NCI-H1930 (cell line): ENCODE results near the gene TMEFF1.
"Not testable (repeated sequence)": the region's sequence is repeated elsewhere in the genome, so short reads cannot be mapped to it uniquely, and the experiment has no call there.

Source experiments
- DNase-seq, 2 experiments: peaks; one replicate each; lab custom pipeline; 2025; lab: John Stamatoyannopoulos, UW

The TMEFF1 gene

DNA sequence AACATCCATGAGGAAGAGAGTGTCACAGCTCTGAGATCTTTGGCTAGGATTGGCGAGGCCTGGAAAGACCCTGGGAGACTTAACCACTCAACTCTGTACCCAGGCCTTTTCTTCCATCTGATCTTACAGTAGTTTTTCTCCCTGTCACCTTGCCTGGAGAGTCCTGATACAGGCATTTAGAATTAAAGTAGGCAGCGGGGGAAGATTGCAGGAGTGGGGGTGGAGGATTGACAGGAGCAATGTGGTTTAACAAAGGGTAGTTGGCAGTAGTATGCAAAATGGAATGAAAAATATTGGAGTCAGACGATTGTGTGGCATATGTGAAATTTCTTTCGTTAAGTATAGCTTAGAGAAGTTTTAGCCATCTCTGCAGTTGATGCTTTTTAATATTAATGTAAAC lies 16.9 kb downstream of the TMEFF1 start:
- DNase-seq, result no peak

DNA sequence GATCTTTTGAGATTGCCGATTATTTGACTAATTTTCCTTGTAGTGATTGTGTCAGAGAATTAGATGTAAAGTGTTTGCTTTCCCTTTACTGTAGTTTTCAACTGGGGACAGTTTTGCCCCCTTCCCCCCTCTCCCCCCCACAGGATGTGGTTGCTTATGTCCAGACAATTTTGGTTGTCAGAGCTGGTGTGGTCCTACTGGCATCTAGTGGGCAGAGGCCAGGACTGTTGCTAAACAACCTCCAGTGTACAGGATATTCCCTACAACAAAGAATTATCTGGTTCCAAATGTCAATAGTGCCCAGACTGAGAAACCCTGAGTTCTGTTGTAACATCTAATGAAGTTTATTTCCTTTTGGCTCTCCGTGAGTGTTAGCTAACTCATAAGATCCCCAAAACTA lies 20.0 kb downstream of the TMEFF1 start:
- no peak for DNase-seq

DNA sequence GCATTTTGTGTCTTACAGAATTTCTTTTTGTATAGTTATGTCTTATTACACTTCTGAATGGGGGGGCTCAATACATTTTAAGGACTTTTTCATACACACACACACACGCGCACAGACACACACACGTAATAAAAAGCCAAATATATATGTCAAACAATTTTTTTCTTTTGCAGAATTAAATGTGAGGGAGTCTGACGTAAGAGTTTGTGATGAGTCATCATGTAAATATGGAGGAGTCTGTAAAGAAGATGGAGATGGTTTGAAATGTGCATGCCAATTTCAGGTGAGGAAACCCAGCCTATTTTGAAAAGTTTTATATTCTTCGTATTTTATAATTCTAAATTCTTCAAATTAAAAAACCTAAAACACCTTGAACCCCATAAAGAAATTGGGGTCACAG lies 25.6 kb downstream of the TMEFF1 start:
- DNase-seq, result no peak

DNA sequence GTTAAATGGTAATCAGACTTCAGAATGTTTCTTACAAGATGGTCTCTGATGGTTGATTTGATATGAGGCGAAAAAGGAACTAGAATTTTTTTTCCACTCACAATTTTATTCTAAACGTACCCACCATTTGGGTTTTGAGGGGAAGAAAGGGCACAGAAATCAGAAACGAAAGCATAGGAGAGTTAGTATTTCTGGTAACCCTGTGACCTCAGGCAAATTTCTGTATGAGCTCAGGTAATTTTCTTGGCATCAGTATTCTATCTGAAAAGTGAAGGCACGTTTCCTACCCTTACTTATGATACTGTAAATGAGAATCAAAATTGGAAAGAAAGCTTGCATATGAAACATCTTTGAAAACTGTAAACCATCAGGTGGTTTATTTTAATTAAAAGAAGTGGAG lies 26.5 kb downstream of the TMEFF1 start:
- no peak for DNase-seq

DNA sequence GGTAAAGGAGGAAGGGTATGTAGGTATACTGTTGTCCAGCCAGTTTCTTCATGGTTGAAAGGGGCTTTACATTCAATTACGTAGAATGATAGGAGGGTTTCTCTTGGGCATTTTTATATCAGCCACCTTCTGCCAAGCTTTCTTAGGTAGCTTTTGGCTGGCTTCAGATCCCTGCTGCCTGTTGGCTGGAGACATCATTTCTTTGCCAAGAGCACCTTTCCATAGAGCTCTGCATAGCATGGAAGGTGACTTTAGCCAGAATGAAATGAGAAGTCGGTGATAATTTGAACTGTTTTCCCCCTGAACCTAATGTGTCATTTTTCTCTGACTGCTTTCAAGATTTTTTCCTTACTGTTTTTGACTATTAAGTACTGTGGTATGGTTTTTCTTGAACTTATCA lies 26.9 kb downstream of the TMEFF1 start:
- no peak for DNase-seq

DNA sequence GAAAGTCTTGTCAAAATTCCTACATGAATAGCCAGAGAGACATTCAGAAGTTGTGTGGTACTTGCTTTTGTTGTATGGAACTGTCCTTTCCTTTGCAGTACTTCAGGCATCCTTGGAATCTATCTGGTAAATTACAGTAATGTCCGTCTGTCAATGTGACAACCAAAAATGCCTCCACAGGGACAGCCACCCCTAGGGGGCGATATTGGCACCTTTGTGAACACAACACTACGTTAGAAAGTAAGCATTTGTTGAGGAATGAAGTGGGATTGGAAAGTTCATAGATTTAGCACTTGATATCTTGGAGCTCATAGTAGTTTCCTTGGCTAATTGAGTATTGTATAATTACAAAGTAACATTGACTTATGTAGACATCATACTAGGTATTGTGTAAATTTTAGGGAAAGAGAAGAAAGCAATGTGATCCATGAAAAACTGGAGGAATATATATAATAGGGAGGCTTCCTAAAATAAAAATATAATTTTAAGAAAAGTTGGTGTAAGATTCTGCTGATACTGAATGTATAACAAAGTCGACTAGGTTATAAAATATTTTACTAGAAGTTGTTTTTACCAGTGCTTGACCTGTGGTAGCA lies 32.7 kb downstream of the TMEFF1 start:
- DNase-seq, result no peak

DNA sequence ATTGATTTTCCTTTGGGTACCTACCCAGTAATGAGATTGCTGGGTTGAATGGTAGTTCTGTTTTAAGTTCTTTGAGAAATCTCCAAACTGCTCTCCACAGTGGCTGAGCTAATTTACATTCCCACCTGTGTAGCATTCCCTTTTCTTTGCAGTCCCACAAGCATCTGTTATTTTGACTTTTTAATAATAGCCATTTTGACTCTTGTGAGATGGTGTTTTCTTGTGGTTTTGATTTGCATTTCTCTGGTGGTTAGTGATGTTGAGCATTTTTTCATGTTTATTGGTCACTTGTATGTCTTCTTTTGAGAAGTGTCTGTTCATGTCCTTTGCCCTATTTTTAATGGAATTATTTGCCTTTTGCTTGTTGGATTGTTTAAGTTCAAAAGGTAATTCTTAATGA lies 34.4 kb downstream of the TMEFF1 start:
- DNase-seq, result not testable (repeated sequence)

DNA sequence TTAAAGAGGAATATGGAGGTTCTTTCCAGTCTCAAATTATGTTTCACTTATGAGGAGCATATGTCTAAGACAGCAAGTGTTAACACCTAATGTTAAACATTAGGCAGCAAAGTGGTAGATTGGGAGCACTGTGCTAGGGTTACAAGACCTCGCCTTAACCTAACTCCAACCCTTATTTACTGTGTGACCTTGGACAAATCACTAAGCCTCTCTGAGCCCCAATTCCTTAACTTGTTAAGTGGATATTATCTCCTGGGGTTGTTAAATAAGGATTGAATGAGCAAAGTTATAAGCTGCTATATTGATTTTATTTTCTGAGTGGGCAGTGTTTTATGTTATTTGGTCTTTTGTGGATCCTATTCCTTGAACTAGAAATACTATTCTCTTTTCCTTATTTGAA lies 38.3 kb downstream of the TMEFF1 start:
- no peak for DNase-seq

DNA sequence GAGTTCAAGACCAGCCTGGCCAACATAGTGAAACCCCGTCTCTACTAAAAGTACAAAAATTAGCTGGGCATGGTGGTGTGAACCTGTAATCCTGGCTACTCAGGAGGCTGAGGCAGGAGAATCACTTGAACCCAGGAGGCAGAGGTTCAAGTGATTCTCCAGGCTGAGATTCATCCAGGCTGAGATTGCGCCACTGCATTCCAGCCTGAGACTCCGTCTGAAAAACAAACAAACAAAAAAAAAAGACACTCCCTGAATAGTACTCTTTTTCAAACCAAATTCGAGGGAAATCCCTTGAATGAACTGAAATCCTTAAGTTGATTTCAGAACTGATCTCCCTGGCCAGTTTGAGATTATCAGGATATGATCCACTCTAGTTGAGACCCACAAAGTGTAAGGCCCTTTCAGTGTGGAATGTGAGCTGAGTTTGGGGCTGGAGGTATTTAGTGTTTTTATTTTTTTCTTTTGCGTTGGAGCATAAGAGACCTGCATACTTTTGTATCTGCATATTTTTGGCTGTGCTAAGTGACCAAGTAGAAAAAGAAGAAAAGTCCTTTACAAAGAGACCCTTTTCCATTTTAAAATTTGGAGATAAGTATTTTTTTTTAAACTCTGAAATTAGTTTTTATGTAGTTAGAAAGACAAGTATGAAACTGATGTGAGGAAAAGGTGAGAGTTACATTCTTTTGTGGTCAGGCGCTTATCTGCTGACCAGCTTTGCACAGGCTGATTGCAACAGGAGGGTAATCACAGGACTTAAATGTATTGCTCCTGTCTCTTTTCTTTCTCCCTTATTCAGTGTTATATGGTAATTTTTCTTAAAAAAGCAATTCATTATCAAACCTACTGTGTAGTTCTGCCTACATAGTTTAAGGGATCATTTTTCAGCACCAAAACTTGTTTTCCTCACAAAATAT lies 42.9 kb downstream of the TMEFF1 start:
- no peak for DNase-seq

DNA sequence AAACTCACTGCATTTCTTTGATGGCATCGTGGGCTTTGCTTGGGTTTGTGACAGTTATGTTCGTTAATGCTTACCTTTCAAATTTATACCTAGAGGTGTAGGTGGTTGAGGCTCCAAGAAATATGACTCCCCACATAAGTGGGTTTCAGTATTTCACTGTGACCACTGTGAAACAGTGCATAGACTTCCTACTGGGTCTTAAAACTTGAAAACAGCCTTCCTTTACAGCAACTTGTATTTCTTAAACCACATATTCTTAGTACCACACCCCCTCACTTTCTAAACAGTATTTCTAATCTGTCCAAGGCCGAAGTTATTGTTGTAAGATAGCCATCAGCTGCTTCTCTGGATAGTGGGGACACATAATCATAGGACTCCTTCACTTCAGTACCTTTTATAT lies 48.3 kb downstream of the TMEFF1 start:
- no peak for DNase-seq

DNA sequence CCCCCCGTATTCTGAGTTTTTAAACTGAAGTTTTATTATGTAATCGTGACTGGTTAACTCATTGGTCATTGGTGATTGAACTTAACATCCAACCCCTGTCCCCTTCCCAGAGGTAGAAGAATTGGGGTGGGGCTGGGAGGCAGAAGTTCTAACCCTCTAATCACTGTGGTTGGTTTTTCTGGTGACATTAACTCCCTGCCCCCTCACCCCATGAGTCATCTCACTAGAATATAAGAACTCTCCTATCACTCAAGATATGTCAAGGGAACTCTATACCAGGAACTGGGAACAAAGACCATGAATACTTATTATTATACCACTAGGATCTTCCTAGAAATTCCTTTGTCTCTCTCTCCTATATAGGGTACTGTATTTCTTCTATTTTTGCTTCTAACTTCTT lies 52.6 kb downstream of the TMEFF1 start:
- DNase-seq, result no peak

DNA sequence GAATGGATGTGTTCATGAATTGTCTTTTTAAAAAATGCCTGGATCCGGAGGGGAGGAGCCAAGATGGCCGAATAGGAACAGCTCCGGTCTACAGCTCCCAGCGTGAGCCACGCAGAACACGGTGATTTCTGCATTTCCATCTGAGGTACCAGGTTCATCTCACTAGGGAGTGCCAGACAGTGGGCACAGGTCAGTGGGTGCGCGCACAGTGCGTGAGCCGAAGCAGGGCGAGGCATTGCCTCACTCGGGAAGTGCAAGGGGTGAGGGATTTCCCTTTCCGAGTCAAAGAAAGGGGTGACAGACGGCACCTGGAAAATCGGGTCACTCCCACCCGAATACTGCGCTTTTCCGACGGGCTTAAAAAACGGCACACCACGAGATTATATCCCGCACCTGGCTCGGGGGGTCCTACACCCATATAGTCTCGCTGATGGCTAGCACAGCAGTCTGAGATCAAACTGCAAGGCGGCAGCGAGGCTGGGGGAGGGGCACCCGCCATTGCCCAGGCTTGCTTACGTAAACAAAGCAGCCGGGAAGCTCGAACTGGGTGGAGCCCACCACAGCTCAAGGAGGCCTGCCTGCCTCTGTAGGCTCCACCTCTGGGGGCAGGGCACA lies 54.3 kb downstream of the TMEFF1 start:
- not testable (repeated sequence) for DNase-seq

DNA sequence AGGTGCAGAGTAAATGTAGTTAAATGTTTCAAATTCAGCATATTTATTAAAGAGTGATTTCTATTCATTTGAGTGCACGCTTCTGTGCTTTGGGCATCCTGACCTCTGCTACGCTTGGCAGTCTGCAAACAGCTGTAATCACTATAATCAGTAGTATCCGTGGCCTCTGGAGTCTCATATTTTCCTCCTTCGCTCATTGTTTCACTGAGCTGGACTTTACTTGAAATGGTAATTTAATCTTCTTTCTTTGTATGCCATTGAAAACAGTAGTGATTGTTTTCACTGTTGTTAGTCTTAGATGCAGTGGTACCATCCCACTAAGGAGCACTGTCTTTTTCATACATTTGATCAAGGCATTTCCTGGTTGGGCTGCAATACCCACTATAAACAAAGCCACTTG lies 61.5 kb downstream of the TMEFF1 start:
- DNase-seq, result peak in 1 of 2 experiments; percentile 7

DNA sequence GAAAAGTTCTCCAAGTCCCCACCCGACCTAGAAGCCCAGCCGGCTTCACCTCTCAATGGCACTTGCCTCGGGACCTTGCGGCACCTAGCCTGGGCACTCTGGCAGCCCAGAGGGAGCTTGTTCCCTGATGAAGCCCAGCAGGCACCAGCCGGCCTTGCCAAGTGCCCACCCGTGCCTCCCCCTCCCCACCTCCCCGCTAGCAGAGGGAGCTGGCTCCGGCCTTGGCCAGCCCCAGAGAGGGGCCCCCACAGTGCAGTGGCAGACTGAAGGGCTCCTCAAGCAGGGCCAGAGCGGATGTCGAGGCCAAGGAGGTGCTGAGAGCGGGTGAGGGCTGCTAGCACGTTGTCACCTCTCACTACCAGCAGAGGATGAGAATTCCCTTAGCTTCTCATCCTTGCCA lies 67.4 kb downstream of the TMEFF1 start:
- no peak for DNase-seq

DNA sequence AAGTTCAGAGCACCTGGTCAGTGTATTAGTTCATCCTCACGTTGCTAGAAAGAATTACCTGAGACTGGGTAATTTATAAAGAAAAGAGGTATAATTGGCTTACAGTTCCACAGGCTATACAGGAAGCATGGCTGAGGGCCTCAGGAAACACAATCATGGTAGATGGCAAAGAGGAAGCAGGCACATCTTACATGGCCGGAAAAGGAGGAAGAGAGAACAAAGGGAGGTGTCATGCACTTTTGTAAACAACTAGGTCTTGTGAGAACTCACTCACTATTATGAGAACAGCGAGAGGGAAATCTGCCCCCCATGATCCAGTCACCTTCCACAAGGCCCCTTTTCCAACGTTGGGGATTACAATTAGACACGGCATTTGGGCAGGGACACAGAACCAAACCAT lies 76.1 kb downstream of the TMEFF1 start:
- DNase-seq, result no peak

DNA sequence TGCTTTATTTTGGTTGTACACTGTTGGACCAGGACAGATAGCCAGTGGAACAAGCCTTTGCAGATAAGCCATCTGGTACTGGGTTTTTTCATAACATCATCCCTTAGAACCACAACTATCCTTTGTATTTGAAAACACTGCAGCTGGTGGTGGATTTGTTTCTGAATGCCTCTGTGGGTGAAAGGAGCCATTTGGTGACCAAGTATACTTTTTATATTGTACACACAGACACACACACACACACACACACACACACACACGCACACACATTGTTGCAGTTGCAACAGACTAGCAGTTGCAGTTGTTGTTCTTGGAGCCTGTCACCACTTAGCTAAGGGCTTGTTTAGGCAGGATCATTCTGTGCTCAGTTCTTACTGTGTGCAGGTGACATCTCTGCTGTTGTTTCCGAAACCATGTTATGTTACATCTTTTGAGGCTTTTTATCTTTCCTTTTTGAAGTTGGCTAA lies 82.0 kb downstream of the TMEFF1 start:
- DNase-seq, result no peak

DNA sequence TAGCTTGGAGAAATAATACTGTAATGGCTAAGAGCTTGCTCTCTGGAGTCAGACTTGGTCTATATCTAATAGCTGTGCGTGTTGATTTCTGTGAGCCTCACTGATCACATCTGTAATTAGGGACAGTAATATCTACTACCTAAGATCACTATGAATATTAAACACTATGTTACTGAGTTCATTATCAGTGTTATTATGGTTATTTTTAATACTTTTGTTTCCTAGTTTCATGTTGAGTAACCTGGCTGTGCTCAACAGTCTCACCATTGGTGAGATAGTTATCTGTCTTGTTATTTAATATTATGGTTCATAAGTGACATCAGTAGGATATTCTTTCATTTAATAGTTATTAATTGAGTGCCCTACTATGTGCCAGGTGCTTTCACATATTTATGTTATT lies 82.5 kb downstream of the TMEFF1 start:
- DNase-seq, result no peak

DNA sequence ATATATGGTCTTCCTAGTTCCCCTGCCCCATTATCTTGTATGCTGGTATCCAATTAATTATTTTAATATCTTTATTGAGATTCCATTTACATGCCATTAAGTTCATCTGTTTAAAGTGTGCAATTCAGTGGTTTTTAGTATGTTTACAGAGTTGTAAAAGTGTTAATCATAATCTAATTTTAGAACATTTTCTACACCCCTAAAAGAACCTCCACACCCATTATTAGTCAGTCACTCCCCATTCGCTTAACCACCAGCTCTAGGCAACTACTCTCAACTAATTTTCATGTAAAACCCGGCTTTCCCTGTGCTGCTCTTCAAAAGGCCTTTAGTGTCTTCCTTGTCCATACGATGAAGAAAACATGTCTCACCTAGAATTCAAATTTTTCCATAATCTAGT lies 84.1 kb downstream of the TMEFF1 start:
- DNase-seq, result no peak

DNA sequence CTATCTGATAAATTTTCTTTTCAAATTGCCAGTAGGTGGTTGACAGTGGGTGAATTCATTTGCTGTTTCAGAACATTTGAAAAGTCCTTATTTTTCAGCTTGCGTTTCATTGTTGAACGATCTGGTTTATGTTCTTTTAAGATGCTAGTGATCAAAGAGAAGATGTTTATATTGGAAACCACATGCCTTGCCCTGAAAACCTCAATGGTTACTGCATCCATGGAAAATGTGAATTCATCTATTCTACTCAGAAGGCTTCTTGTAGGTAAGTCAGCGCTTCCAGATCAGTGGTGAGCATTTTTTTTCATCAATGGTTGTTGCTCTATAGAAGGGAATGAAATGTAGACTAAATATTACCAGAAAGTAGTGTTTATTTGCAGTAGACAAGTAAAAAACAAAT lies 88.3 kb downstream of the TMEFF1 start:
- no peak for DNase-seq

DNA sequence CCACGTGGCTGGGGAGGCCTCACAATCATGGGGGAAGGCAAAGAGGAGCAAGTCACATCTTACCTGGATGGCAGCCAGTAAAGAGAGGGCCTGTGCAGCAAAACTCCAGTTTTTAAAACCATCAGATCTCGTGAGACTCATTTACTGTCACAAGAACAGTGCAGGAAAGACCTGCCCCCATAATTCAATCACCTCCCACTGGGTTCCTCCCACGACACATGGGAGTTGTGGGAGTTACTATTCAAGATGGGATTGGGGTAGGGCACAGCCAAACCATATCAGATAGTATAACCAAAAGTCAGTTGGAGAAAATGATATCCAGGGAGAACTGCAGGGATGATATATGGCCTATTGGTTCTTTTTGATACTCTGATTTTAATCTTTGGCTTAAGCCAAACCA lies 94.9 kb downstream of the TMEFF1 start:
- no peak for DNase-seq

DNA sequence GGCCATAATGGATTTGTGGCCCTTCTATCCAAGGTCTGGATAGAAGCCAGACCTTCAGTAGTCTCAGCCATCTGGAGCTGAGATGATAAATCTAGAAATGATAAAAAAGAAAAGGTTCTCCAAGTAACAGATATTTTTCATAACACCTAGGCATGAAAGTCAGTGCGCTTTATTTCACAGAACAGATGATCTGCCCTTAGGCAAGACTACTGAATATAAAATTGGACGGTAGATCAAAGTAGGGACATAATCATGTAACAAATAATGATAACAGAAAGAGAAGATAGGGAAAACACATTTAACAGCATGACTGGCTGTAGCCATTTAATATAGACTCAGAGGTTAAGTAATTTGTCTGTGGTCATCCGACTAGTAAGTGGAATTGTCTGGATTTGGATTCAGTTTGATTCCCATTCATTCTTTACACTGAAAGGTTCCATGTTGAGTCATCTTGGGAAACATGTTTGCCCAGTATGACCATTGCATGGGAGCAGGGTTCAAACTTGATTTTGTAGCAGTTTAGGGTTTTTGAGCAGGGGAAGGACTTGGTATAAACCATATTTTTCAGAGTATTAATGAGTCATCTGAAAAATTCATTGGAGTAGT lies 100.8 kb downstream of the TMEFF1 start:
- DNase-seq, result no peak

DNA sequence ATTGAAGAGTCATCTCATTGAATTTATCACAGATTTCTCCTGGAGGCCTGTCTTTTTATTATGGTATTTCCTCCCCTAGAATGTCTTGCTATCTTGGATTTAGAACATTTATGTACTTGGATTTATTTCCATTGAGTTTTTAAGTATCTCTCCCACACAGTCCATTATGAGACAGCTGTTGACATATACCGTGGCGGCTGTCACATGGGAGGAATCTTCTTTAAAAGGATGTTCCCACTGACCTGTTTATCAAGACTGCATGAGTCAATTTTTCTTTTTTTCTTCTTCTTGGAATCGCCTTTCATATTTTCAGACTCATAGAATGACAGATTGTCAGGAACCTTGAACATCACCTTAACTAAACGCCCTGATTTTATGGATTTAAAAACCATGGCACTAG lies 102.1 kb downstream of the TMEFF1 start:
- no peak for DNase-seq
